ENCODE results near the gene TMBIM1.

GRCh38 chr2:218293715-218294429 is 1.6 kb upstream of the TMBIM1 start:
- no peak for TF ChIP-seq SMARCC2 (IDR thresholded peaks at IDR 0.05; ENCODE audit: low read depth)
- no peak for TF ChIP-seq ZNF408 (CRISPR knock-in tag; IDR thresholded peaks at IDR 0.05; ENCODE audit: low read depth)
- TF ChIP-seq ZNF41 (CRISPR knock-in tag; conservative IDR thresholded peaks at IDR 0.05), result no peak
- no peak for TF ChIP-seq TBP (optimal IDR thresholded peaks at IDR 0.05; ENCODE audit: low read depth, low read length)
- no peak for TF ChIP-seq NR2C2 (CRISPR knock-in tag; IDR thresholded peaks at IDR 0.05)
- no peak for TF ChIP-seq NR2C2 (tag; IDR thresholded peaks at IDR 0.05)
